Measurements from ENCODE around the gene CCDC185. TPM values are rescaled to one million over a fixed set of nuclear protein-coding genes. Genes with fewer than 3 reads are reported as not detected.

CCDC185 gene
- total RNA-seq, 4 donors from 2014 or later, result not detected

GRCh38 chr1:223444411-223444810 is 51.2 kb downstream of the CCDC185 start:
- no peak overlapping the region for H3K4me3 ChIP-seq (ENCODE audit: low read depth, poor library complexity, severe bottlenecking)
- 85 to 92% methylated on average over 7 of the region's 7 CpGs for WGBS, 2 donors
- DNase-seq (ENCODE audit: low spot score in 2 of 2), result no peak
- TF ChIP-seq CTCF (IDR thresholded peaks at IDR 0.05) (no peak), POLR2A (IDR thresholded peaks at IDR 0.05) (no peak)
- intact Hi-C loops (cut with DNase I; ENCODE audit: low total_unique reads), result no loop called here

Other genes with a start within 250 kb of the CCDC185 start
- 1 to 10 TPM; 2.7 to 6.8 (median 3.8) TPM for gene SUSD4, start 29.2 kb upstream of the CCDC185 start, total RNA-seq

Measured in lower leg skin (tissue), 4 donors.